ENCODE data around the gene LMAN2L.
"Not testable (repeated sequence)": the region's sequence is repeated elsewhere in the genome, so short reads cannot be mapped to it uniquely, and the experiment has no call there.

The LMAN2L gene

GRCh38 chr2:96685577-96686459, 54.0 kb downstream of the LMAN2L start:
- DNase-seq, result peak; percentile 59

- no peak for DNase-seq
Observed at GRCh38 chr2:96684883-96685576, 54.8 kb downstream of the LMAN2L start.

GRCh38 chr2:96683972-96684820, 55.7 kb downstream of the LMAN2L start:
- no peak for DNase-seq

DNA sequence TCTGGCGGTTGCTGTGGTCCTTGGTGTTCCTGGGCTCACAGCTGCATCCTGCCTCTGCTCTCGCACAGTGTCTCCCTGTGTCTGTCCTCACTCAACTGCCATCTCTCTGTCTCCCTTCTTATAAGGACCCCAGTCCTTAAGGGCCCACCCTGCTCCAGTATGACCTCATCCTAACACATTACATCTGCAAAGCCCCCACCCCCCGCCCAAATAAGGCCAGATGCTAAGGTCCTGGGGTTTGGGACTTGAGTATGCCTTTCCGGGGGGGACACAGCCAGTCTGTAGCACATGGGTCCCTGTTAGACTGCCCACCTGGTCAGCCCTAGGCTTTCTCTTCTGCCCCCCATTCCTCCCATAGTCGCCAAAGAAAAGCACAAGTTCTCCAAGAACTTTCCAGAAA, 56.6 kb downstream of the LMAN2L start:
- no peak for DNase-seq

DNA sequence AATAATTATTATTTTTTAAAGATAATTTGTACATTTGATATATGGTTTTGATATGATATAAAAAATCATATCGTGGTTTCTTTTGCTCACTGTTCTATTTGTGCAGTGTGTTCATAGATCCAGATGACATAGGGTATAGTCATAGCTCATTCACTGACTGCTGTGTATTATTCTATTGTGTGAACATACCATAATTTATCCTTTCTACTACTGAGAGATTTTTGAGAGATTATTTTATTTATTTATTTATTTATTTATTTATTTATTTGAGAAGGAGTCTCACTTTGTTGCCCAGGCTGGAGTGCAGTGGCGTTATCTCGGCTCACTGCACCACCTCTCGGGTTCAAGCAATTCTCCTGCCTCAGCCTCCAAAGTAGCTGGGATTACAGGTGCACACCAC, 58.3 kb downstream of the LMAN2L start:
- no peak for DNase-seq

DNA sequence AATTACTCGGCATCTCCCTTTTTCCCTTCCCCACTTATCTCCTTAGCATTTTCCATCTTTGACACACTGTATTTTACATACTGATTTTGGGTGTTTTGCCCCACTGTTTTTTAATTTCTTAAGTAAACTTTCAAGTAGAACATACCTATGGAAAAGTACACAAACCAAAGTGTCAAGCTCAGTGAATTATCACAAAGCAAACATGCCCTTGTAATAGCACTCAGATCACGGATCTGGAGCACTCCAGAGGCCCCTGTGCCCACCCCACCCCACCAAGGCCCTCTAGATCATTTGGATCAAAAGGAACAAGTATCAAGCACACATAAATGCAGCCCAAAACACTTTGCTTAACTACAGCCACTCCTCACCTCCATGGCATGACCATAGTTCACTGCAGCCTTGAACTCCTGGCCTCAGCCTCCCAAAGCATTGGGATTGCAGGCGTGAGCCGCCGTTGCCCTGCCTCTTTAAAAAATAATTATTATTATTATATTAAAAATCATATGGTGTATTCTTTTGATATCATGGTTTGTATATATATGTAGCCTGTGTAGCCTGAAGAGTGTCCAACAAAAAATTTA, 59.2 kb downstream of the LMAN2L start:
- DNase-seq, result no peak

DNA sequence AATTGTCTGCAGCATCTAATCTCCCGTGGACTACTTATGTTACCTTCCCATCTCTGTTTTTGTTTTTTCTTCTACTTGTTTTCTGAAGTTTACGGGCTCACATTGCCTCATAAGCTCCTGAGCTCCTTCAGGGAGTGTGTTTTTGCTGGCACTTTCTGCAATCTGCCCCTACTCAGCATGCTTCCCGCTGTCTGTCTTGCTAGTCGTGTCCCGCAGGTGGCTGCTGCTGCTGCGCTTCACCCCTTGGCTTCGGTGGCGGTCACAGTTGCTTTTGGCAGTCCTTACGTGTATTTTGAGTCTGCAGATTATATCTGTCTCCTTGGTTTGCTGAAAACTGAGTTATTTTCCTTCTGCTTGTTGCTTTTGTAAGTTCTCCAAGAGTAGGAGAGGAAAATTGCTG, 60.0 kb downstream of the LMAN2L start:
- DNase-seq, result no peak

DNA sequence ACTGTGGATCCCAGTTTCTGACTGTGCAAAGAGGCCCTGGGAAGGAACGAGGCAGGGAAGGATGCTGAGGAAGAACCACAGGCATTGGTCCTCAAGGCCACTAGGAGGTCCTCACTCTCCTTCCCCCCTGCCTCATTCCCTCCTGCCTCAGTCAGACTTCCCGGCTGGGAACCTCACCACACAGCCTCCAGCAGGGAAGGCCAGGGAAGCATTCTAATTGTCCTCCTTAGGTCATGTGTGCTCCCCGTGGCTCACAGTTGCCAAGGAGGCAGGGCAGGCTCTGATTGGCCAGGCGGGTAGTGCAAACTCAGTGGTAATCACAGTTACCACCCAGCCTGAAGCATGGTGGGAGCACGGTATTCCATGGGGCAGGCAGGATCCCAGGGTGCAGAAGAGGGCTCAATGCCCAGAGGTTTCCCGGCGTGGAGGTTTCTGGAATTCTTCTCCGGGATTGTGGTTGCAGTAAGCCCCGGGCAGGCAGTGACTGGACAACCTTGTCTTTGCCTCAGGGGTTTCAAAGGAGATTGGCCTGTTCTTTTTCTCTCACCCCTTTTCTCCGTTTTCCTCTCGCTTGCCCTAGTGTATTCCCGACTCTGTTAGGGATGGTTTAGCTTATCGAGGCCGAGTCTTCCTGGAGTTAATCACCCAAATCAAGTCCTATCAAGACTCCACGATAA, 70.2 kb downstream of the LMAN2L start:
- DNase-seq, result no peak

- DNase-seq, result no peak
Observed at GRCh38 chr2:96668771-96669170, 71.1 kb downstream of the LMAN2L start.

- DNase-seq, result not testable (repeated sequence)
Observed at GRCh38 chr2:96665717-96666116, 74.1 kb downstream of the LMAN2L start.

DNA sequence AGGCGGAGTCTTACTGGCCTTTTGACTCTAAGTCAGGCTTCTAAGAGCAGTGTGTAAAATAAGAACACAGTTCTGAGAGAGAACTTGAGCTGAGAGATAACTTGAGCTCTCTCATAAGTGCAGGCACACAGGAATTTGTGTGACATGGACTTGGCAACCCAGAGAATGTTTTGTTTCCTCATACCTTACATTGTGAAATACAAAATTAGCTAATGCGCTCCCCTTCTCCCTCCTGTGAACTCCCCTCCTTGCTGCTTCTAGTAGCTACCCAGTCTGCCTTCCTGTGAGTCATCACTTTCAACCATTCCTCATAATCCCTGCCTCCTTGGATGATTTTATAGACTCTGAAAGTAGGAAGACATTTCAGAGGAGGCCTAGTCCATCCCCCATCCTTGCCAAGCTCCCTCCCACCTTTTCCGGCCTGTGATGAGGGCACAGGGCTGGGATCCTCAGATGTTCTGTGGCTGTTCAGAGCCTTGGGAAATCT, 74.7 kb downstream of the LMAN2L start:
- no peak for DNase-seq

DNA sequence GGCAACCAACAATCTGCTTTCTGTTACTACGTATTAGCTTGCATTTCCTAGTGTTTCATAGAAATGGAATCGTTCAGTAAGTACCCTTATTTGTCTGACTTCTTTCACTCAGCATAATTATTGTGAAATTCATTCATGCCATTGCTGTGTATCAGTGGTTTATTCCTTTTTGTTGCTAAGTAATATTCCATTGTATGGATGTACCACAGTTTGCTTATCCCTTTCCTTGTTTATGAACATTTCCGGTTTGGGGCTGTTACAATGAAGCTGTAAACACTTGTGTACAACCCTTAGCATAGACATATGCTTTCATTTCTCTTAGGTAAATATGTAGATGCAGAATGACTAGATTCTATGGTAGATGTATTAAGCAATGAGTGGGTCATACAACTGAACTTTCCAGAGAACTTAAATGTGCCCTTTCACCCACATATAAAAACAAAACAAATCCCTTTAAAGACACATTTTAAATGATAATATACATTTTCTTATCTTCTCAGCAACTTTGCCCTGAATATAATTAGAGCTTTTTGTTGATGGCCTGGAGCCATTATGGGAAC, 75.4 kb downstream of the LMAN2L start:
- no peak for DNase-seq

- no peak for DNase-seq
Observed at GRCh38 chr2:96663829-96664228, 76.0 kb downstream of the LMAN2L start.

- no peak for DNase-seq
Observed at GRCh38 chr2:96663177-96663576, 76.7 kb downstream of the LMAN2L start.

DNA sequence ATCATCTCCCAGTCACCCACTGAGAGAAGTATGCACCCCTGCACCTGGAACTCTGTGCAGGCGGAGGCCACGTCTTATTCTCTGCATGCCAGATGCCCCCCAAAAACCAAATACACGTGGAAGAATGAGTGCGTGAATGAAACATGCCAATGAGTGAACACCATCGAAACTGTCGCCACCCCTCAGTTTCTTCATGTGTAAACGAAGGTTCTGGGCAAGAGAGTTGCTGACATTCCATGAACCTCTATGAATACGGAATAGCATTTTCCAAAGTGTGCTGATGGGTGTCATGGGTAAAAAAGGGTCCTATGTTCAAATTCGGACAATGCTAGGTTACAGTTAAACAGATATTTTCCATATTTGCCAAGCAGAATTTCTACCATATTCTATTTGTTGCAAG, 77.5 kb downstream of the LMAN2L start:
- DNase-seq, result no peak

DNA sequence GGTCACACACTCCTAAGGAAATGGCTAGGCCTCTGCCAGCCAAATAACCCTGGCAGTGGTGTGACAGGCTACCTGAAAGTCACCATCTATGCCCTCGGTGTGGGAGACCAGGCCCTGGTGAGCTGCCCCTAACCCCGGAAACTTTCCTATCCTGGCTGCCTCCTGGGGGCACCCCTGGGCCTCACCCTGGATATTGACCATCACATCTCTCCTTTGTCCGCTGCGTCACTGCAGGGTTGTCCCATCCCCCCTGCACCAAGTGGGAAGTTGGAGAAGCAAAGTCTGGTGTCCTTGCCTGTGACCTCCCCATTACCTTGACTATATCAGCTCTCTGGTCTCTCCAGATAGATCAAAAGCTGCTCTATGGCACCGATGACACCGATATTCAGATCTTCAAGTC, 78.5 kb downstream of the LMAN2L start:
- DNase-seq, result no peak

- DNase-seq, result no peak
Observed at GRCh38 chr2:96656540-96656939, 83.3 kb downstream of the LMAN2L start.
